Stimulated activated naive CD4-positive, alpha-beta T cell treated with Interleukin-2 at 50 U/mL for 16 hours (primary cell): ENCODE data around the gene PPFIA1.
"Not testable (repeated sequence)": the region's sequence is repeated elsewhere in the genome, so short reads cannot be mapped to it uniquely, and the experiment has no call there.

Experiments
- DNase-seq: peaks from one replicate; lab custom pipeline; 2025; lab: John Stamatoyannopoulos, UW

PPFIA1 gene

GRCh38 chr11:70358753-70359152, 88.3 kb downstream of the PPFIA1 start:
- no peak for DNase-seq

DNA sequence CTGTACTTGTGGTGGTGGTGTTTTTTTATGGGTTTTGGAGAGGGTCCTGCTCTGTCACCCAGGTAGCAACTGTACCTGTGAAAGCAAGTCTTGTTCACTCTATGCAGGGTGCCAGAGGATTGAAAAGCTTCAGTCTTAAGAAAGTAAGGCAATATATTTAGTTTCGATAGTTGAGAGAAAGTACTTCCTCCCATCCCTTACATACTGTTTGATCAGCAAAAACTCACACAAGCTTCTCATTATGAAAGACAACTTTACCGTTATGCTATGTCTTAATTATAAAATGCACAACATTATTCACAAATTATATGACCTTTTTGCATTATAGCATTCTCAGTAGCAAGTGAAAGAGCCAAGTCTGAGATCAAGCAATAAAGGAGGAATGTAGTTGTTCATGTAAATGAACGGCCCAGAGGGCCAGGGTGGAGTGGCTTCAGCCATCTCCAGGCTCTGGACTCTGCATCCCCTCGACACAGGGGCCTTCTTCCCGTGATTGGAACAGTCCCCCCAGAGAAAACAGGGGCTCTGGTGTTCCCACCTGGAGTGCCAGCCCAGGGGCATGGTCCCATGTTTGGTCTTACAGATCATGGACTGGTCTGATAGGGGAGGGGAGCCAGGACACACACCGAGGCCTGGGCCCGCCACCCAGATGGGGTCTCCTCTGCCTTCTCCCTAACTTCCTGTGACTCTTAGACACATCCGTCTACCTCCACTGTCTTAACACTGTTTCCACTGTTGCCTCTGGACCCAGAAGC, 89.1 kb downstream of the PPFIA1 start:
- no peak for DNase-seq

DNA sequence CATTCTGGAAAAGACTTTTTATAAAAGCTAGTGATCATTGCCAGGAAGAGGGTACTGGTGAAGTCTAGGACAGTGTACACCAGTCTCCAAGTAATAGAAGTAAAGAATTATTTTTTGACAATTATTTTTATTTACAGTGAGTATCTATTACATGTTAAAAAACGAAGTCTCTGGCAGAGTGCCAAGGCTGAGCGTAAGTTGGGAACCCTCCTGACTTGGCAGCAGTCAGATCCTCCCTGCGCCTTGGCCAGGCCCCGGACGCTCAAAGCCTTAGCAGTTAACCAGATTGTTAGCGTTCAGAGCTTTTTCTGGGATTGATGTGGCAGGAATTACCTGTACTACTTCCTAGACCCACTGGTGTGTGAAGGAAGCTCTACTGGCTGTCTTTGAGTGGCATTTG, 89.7 kb downstream of the PPFIA1 start:
- no peak for DNase-seq

DNA sequence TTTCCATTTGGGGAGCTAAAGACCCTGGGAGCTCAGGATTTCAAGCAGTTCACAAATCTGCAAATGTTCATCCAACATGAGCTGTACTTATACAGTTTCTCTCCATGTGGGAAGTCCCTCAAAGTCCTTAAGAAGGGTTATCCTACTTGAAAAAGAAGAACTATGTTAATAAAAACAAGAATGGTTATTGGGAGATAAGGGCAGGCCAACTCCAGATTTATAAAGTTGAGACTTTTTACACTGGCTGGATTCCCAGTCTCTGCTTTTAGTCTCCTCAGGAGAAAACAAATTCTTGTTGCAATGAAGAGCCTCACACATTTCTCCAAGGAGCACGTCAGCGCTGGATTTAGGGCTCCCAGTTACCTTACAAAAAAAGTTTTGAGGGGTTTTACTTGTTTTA, 93.7 kb downstream of the PPFIA1 start:
- DNase-seq: no peak

DNA sequence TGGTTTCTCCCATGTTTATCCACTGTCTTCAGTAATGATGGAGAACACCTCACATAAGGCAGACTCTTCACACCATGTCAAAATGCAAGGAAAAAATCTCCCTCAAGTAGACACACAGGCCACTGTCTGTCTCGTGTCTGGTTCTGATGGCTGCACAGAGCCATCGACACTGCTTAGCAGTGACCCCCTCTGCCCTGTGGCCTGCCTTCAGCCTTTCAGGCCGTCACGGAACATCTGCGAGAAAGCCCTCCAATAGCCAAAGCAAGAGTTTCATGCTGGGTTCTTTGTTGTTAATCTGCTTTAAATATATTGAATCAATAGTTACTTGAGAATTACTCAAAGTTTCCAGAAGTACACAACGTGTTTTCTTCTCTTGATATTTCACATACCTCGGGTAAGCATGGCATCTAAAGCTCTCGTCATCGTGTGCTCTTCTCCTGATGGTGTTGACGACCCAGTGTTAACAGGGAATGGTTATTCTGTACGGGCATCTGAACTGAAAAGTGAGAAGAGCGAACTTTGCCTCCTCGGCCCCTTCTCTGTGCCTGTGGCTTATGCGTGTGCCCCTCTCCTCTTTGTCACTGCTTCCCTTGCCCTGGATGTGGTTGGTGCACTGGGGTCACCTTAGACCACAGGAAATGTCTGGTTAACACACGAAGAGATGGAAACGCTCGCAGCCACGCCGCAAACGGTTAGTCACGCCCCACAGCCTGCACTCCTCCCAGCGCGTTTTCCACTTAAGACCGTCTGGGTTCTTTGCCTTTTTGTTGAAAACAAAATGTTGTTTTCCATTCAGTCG, 94.5 kb downstream of the PPFIA1 start:
- peak; percentile 72 for DNase-seq

- DNase-seq: no peak
Observed at GRCh38 chr11:70365544-70365927, 95.0 kb downstream of the PPFIA1 start.

DNA sequence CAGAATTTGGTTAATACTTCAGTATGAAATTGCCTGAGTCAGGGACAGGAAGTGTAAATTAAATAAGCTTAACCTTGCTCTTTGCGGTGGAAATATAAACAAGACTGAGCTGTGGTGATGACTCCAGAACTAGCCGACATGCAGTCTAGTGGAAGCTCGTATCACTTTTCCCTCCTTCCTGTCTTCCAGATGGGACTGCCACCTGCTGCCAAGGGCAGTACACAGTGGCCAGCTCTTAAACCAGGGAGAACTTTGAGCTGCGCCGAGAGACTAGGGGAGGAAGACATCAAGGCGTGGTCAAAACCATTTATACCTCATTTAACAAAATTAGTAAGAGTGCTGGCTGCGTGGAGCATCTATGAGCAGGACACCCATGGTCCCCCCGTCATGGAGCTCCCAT, 96.6 kb downstream of the PPFIA1 start:
- no peak for DNase-seq

DNA sequence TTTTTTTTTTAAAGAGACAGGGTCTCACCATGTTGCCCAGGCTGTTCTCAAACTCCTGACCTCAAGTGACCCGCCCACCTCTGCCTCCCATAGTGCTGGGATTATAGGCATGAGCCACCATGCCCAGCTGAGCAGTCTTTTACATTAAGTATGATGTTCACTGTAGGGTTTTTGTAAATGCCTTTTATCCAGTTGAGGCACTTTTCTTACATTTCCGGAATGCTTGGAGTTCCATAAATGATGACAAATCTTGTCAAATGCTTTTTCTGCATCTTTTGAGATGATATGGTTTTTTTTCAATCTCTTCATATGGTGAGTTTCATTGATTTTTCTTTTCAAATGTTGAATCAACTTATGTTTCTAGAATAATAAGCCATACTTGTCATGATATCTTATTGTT, 98.5 kb downstream of the PPFIA1 start:
- no peak for DNase-seq

DNA sequence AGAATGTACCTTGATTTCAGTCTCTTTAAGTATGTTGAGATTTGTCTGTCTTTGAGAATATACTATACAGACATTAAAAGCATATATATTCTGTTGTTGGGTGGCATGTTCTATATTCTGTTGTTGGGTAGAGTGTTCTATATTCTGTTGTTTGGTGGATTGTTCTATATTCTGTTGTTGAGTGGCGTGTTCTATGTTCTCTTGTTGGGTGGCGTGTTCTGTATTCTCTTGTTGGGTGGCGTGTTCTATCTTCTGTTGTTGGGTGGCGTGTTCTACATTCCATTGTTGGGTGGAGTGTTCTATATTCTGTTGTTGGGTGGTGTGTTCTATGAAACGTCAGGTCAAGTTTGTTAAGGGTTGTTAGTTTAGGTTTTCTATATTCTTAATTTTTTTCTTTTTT, 100.8 kb downstream of the PPFIA1 start:
- DNase-seq: no peak

GRCh38 chr11:70372076-70372475, 101.6 kb downstream of the PPFIA1 start:
- DNase-seq: no peak

- DNase-seq: no peak
Observed at GRCh38 chr11:70376621-70377020, 106.1 kb downstream of the PPFIA1 start.

GRCh38 chr11:70377645-70378044, 107.2 kb downstream of the PPFIA1 start:
- DNase-seq: no peak

- DNase-seq: no peak
Observed at GRCh38 chr11:70378506-70379134, 108.1 kb downstream of the PPFIA1 start.

GRCh38 chr11:70381350-70381749, 110.9 kb downstream of the PPFIA1 start:
- no peak for DNase-seq

DNA sequence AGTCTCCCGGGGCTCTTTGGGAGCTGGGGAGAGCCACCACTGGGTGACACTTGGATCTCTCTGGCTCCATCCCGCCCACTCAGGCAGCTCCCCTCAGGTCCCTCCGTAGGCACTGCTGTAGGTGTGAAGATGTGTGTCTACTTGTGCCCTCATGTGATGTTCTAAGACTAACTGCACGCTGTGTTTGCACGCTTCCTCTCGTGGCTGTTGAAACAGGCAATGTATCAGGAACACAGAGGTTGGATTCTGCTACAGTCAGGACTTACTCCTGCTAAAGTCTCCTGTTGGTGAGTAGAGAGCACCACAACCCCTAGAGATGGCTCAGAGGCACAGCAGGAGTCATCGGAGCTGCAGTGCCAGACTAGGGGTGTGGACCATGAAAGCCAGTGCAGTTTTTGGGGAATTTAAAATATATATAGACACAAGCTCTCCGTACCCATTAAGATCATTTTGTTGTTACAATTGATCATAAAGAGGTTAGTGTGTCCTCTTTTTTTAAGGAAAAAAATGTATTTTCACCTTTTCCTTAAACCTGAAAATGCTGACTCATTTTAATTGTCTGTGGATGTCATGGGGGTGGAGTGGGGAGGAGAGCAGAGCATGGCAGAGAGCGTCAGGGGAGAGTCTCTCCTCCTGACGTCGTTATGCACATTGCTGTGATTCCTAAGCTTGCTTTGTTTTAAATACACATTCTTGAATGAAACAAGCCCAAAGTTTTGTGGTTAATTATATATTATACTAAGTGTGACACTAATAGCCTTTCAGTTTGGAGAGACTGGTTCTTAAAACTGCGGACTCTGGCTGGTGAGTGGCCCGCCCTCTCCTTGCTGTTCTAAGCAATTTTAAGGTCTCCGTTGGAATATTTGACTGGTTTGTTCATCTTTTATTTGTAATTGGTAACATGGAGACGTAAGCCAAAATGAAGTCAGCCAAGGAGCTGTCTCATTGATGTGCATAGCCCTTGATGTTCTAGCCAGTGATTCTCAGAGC, 111.7 kb downstream of the PPFIA1 start:
- DNase-seq: no peak

DNA sequence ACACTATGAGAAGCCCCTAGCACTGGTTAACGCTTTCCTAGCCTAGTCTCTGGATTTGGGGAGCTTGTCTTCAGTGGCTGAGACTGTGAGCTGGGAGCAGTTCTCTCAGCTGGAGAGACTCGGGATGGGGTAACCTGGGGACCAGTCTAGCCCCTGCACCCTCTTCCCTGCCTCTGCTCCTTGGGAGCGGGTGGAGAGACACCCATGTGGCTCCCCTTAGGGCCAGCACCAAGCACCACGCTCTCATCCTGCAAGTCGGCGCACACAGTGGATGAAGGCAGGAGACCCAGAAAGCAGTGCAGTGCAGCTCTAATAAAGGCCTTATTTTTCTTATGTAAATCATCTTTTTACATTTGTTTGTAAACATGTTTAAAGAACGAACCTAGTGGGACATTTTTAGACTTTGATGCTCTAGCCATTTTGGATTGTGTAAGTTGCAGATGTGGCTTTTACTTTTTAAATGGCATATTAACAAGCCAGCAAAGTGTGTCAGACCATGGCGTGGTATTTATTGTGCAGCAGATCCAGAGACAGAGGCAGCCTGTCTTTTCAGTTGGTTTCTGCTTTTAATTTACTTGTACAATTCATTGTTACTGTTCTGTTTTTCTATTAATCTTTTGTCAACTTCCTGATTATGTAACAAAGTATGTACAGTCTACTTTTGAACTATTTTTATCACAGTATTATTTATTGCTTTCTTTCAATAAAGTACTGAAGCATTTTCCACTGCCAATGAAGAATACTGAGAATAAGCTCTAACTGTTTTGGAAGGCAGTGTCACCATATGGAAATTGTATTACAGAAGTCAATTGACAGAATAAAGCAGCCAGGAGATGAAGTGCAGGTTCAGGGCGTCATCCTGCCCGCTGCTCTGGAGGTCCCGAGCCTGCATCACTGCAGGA, 113.4 kb downstream of the PPFIA1 start:
- DNase-seq: no peak

GRCh38 chr11:70384566-70385152, 114.2 kb downstream of the PPFIA1 start:
- no peak for DNase-seq

GRCh38 chr11:70387564-70387963, 117.1 kb downstream of the PPFIA1 start:
- no peak for DNase-seq

GRCh38 chr11:70389201-70389600, 118.7 kb downstream of the PPFIA1 start:
- DNase-seq: no peak

GRCh38 chr11:70390882-70391281, 120.4 kb downstream of the PPFIA1 start:
- not testable (repeated sequence) for DNase-seq
